Measurements from ENCODE around the gene SIPA1. TPM values are rescaled to one million over a fixed set of nuclear protein-coding genes. Genes with fewer than 3 reads are reported as not detected.

SIPA1 gene, protein sequence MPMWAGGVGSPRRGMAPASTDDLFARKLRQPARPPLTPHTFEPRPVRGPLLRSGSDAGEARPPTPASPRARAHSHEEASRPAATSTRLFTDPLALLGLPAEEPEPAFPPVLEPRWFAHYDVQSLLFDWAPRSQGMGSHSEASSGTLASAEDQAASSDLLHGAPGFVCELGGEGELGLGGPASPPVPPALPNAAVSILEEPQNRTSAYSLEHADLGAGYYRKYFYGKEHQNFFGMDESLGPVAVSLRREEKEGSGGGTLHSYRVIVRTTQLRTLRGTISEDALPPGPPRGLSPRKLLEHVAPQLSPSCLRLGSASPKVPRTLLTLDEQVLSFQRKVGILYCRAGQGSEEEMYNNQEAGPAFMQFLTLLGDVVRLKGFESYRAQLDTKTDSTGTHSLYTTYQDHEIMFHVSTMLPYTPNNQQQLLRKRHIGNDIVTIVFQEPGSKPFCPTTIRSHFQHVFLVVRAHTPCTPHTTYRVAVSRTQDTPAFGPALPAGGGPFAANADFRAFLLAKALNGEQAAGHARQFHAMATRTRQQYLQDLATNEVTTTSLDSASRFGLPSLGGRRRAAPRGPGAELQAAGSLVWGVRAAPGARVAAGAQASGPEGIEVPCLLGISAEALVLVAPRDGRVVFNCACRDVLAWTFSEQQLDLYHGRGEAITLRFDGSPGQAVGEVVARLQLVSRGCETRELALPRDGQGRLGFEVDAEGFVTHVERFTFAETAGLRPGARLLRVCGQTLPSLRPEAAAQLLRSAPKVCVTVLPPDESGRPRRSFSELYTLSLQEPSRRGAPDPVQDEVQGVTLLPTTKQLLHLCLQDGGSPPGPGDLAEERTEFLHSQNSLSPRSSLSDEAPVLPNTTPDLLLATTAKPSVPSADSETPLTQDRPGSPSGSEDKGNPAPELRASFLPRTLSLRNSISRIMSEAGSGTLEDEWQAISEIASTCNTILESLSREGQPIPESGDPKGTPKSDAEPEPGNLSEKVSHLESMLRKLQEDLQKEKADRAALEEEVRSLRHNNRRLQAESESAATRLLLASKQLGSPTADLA
- total RNA-seq = 100 to 1,000 TPM; 201 to 205 TPM

DNA sequence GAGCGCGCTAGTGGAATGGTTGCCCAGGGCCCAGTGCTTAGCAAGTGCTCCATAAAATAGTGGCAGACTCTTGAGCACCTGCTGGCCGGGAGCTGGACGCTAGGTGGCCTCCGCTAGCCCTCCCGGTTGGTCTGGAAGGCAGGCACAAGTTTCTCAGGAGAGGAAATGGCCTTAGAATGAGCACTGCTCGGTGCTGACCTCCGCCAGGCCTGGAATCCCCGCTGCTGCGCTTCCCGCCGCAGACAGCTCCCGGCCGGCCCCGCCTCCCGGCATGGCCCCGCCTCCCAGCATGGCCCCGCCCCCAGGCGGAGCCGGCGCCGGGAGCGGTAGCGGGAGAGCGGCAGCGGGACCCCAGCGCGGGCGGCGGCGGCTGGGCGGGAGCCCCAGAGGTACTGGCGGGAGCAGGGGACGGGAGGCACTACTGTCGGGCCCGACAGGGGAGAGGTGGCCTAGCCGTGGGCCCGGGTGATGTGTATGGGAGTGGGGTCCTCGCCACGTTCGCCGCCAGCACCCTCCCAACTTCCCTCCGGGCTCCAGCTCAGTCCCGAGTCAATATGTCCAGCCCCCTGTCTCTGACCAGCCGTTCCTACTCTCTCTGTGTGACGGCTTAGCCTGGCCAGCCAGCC lies at the start of gene SIPA1:
Gene SIPA1 (plus strand): TSS at position 308 of the 626 bp plus-strand sequence. CDS start 2,821 bp downstream, outside the sequence.
- ChIA-PET CTCF (interaction anchor here (0.6 to 3.1 kb wide), 16 partner anchors 11 to 384 kb away, joined by 3 to 13 read pairs (median 4); partner anchors contain the start of genes EHBP1L1, FAM89B, KAT5 and PCNX3), POLR2A (interaction anchor here (0.7 to 8.9 kb wide), 24 partner anchors 9 to 414 kb away, joined by 3 to 187 read pairs (median 4); partner anchors contain the start of genes BANF1, FAM89B, FRMD8 and KAT5)
- H3K27ac Mint-ChIP-seq = peak within 1 kb of the TSS; percentile 97
- DNase-seq = peak; percentile 69
- peaks cover 65% of the 10 kb centered on the region for H3K4me1 Mint-ChIP-seq
- H3K4me3 Mint-ChIP-seq = peak within 1 kb of the TSS; percentile 95
- no peaks in the 10 kb centered on the region for H3K9me3 Mint-ChIP-seq
- H3K36me3 Mint-ChIP-seq (ENCODE audit: low read depth) = peaks cover 60% of the 10 kb centered on the region
- no peaks in the 10 kb centered on the region for H3K27me3 Mint-ChIP-seq

DNA sequence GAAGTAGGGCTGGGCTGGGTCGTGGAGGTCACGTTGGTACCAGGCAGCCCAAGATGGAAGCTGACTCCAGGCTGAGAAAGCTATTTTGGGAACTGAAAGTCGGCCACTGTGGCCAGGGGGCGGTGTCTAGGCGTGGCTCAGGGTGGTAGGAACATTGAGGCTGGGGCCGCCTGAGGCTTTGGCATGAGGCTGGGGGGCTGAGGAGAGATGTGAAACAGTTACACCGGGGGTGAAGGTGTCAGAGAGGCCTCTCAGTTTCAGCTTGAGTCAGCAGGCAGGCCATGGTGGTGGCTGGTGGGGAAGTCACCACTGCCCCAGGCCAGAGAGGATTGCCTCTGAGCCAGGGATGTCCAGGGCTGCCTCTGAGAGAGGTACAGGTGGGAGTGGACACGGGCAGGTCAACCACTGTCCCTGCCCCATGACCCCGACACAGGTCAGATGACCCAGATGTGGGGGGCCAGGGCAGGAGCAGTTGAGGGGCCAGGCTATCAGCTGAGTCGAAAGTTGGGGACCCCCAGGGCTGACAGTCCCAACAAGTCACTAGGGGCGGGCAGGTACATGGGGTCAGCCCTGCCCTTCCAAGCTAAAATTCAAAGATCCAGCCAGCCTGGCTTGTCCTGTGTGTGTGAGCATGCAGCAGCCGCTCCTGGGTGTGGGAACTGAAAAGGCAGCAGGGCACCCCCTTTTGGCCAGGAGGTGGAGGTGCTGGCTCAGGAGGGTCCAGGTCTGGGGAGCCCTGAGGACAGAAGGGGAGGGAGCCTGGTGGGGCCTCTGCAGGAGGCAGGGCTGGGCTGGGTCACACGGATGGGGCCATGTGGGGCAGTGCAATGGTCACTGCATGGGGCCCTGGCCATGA lies 49.5 kb upstream of the SIPA1 start:
- Mint-ChIP-seq H3K4me1 (peaks cover 43% of the 10 kb centered on the region), H3K27me3 (no peaks in the 10 kb centered on the region), H3K4me3 (peak overlapping the region; percentile 44), H3K27ac (peak overlapping the region; percentile 95), H3K9me3 (no peaks in the 10 kb centered on the region), H3K36me3 (ENCODE audit: low read depth) (peaks cover 41% of the 10 kb centered on the region)
- CTCF ChIA-PET = interaction anchor here (0.6 to 5.6 kb wide), 24 partner anchors 7 to 1582 kb away, joined by 3 to 60 read pairs (median 4); partner anchors contain the start of genes EHBP1L1, FAM89B, KCNK7 and MAP3K11
- POLR2A ChIA-PET = interaction anchor here (0.8 to 8.9 kb wide), 20 partner anchors 9 to 201 kb away, joined by 3 to 96 read pairs (median 4); partner anchors contain the start of genes EHBP1L1, FAM89B, FRMD8 and MALAT1
- DNase-seq = peak; percentile 83

GRCh38 chr11:65589444-65590239 lies 48.3 kb upstream of the SIPA1 start:
- H3K27ac Mint-ChIP-seq = peak overlapping the region; percentile 52
- H3K4me1 Mint-ChIP-seq = peaks cover 44% of the 10 kb centered on the region
- no peaks in the 10 kb centered on the region for H3K27me3 Mint-ChIP-seq
- H3K36me3 Mint-ChIP-seq (ENCODE audit: low read depth) = peaks cover 33% of the 10 kb centered on the region
- CTCF ChIA-PET = interaction anchor here (0.6 to 5.6 kb wide), 9 partner anchors 12 to 225 kb away, joined by 3 to 60 read pairs (median 12); partner anchors contain the start of genes EHBP1L1, FAM89B, MAP3K11 and PCNX3
- H3K4me3 Mint-ChIP-seq = no peak overlapping the region
- H3K9me3 Mint-ChIP-seq = no peaks in the 10 kb centered on the region
- POLR2A ChIA-PET = interaction anchor here (1.1 to 8.9 kb wide), 9 partner anchors 13 to 82 kb away, joined by 3 to 96 read pairs (median 9); partner anchors contain the start of genes EHBP1L1, FAM89B, MAP3K11 and PCNX3
- DNase-seq = no peak

- CTCF ChIA-PET = interaction anchor here (1.2 to 5.6 kb wide), 3 partner anchors 13 to 49 kb away, joined by 12 to 60 read pairs (median 45); partner anchors contain the start of genes EHBP1L1, FAM89B and ZNRD2
- no peaks in the 10 kb centered on the region for H3K9me3 Mint-ChIP-seq
- POLR2A ChIA-PET = interaction anchor here (1.1 to 8.9 kb wide), 3 partner anchors 13 to 23 kb away, joined by 5 to 96 read pairs (median 65); partner anchors contain the start of genes EHBP1L1, FAM89B and ZNRD2
- no peaks in the 10 kb centered on the region for H3K27me3 Mint-ChIP-seq
- H3K4me1 Mint-ChIP-seq = peaks cover 50% of the 10 kb centered on the region
- no peak overlapping the region for H3K4me3 Mint-ChIP-seq
- H3K36me3 Mint-ChIP-seq (ENCODE audit: low read depth) = peaks cover 35% of the 10 kb centered on the region
- peak overlapping the region; percentile 40 for H3K27ac Mint-ChIP-seq
- DNase-seq = no peak
Observed at GRCh38 chr11:65590240-65590738, 47.6 kb upstream of the SIPA1 start.

GRCh38 chr11:65591939-65592857 lies 45.7 kb upstream of the SIPA1 start:
- Mint-ChIP-seq H3K27ac (no peak overlapping the region), H3K9me3 (no peaks in the 10 kb centered on the region), H3K36me3 (ENCODE audit: low read depth) (peaks cover 27% of the 10 kb centered on the region), H3K4me3 (no peak overlapping the region), H3K4me1 (peaks cover 49% of the 10 kb centered on the region), H3K27me3 (no peaks in the 10 kb centered on the region)
- ChIA-PET CTCF (interaction anchor here (0.9 to 3.0 kb wide), 8 partner anchors 15 to 51 kb away, joined by 3 to 37 read pairs (median 12); partner anchors contain the start of genes EHBP1L1, FAM89B, SIPA1 and ZNRD2), POLR2A (interaction anchor here (1.2 to 8.9 kb wide), 6 partner anchors 17 to 90 kb away, joined by 3 to 65 read pairs (median 11); partner anchors contain the start of genes EHBP1L1, FAM89B, MAP3K11 and PCNX3)
- DNase-seq = no peak

- no peaks in the 10 kb centered on the region for H3K9me3 Mint-ChIP-seq
- no peaks in the 10 kb centered on the region for H3K27me3 Mint-ChIP-seq
- ChIA-PET POLR2A (interaction anchor here (0.7 to 8.9 kb wide), 9 partner anchors 10 to 52 kb away, joined by 3 to 65 read pairs (median 10); partner anchors contain the start of genes EHBP1L1, FAM89B, MAP3K11 and PCNX3), CTCF (interaction anchor here (1.0 to 3.0 kb wide), 15 partner anchors 10 to 243 kb away, joined by 3 to 37 read pairs (median 8); partner anchors contain the start of genes EHBP1L1, FAM89B, MAP3K11 and PCNX3)
- peaks cover 33% of the 10 kb centered on the region for H3K36me3 Mint-ChIP-seq (ENCODE audit: low read depth)
- H3K4me1 Mint-ChIP-seq = peaks cover 41% of the 10 kb centered on the region
- no peak overlapping the region for H3K4me3 Mint-ChIP-seq
- DNase-seq = no peak
- H3K27ac Mint-ChIP-seq = no peak overlapping the region
Observed at GRCh38 chr11:65592858-65593517, 44.9 kb upstream of the SIPA1 start.

DNA sequence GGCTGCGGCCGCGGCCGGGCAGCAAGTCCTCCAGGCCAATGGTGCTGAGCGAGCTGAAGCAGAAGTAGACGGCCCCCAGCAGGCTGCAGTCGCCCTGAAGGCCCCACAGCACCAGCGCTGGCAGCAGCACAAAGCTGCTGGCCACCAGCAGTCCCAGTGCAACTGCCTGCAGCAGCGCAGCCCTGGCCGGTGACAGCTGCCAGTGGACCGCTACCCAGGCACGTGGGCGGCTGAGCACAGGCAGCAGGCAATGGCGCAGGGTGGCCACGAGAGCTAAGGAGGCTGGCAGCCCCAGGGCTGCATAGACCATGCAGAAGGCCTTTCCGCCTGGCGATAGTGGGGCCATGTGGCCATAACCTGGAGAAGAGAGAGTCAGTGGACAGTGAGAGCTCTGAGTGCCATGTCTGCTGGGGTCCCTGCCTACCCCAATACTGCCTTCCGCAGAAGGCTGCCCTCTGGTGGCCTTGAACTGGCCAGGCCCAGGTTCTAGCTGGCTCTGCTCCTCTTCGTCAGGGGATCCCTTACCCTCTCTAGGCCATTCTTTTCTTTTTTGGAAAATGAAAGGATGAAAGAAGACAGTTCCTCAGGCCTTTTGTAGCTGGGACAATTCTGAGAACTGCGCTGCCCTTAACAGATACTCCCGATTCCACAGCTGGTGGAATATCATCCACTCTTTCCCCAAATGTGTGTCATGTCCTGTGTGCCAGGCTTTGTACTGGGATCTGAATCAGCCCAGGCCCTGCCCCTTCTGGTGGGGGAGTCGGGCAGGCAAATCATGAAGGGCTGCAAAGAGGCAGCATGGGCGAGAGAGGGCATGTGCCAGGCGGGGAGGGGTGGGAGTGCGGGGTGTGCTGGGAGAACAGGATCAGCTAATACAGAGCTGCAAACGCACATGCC lies 44.1 kb upstream of the SIPA1 start:
- H3K36me3 Mint-ChIP-seq (ENCODE audit: low read depth) = peaks cover 27% of the 10 kb centered on the region
- no peaks in the 10 kb centered on the region for H3K9me3 Mint-ChIP-seq
- H3K4me1 Mint-ChIP-seq = peaks cover 33% of the 10 kb centered on the region
- H3K4me3 Mint-ChIP-seq = no peak overlapping the region
- H3K27ac Mint-ChIP-seq = peak overlapping the region; percentile 29
- no peaks in the 10 kb centered on the region for H3K27me3 Mint-ChIP-seq
- DNase-seq = no peak
- POLR2A ChIA-PET = interaction anchor here (0.7 to 5.4 kb wide), 11 partner anchors 10 to 53 kb away, joined by 3 to 42 read pairs (median 5); partner anchors contain the start of genes EHBP1L1, FAM89B, MAP3K11 and PCNX3
- CTCF ChIA-PET = interaction anchor here (0.6 to 3.0 kb wide), 23 partner anchors 9 to 623 kb away, joined by 3 to 37 read pairs (median 5); partner anchors contain the start of genes DPF2, EHBP1L1, FAM89B and MAP3K11

- no peaks in the 10 kb centered on the region for H3K9me3 Mint-ChIP-seq
- H3K4me3 Mint-ChIP-seq = no peak overlapping the region
- no peak for DNase-seq
- H3K27ac Mint-ChIP-seq = peak overlapping the region; percentile 75
- H3K27me3 Mint-ChIP-seq = no peaks in the 10 kb centered on the region
- peaks cover 27% of the 10 kb centered on the region for H3K36me3 Mint-ChIP-seq (ENCODE audit: low read depth)
- ChIA-PET CTCF (interaction anchor here (1.3 to 3.0 kb wide), 6 partner anchors 8 to 43 kb away, joined by 5 to 29 read pairs (median 10); partner anchors contain the start of genes EHBP1L1, FAM89B, PCNX3 and ZNRD2), POLR2A (interaction anchor here (0.8 to 5.4 kb wide), 9 partner anchors 9 to 54 kb away, joined by 3 to 42 read pairs (median 8); partner anchors contain the start of genes EHBP1L1, FAM89B, MAP3K11 and PCNX3)
- peaks cover 27% of the 10 kb centered on the region for H3K4me1 Mint-ChIP-seq
Observed at GRCh38 chr11:65595131-65595530, 42.8 kb upstream of the SIPA1 start.
